ENCODE measurements around the gene KCNJ10.

KCNJ10 gene

GRCh38 chr1:160020196-160020595 lies 49.8 kb downstream of the KCNJ10 start:
- DNase-seq = no peak

GRCh38 chr1:160018900-160019299 lies 51.1 kb downstream of the KCNJ10 start:
- no peak for DNase-seq

- no peak for DNase-seq
Measured at GRCh38 chr1:160018347-160018746, 51.6 kb downstream of the KCNJ10 start.

GRCh38 chr1:160017592-160017991 lies 52.4 kb downstream of the KCNJ10 start:
- DNase-seq = no peak

GRCh38 chr1:160011781-160012180 lies 58.2 kb downstream of the KCNJ10 start:
- DNase-seq = no peak

- DNase-seq = no peak
Measured at GRCh38 chr1:160009801-160010200, 60.2 kb downstream of the KCNJ10 start.

GRCh38 chr1:160009081-160009480 lies 60.9 kb downstream of the KCNJ10 start:
- no peak for DNase-seq

GRCh38 chr1:160007577-160008200 lies 62.3 kb downstream of the KCNJ10 start:
- DNase-seq = peak; percentile 75

GRCh38 chr1:160006312-160006940 lies 63.5 kb downstream of the KCNJ10 start:
- DNase-seq = peak; percentile 62

- no peak for DNase-seq
Measured at GRCh38 chr1:160005070-160005469, 64.9 kb downstream of the KCNJ10 start.

- no peak for DNase-seq
Measured at GRCh38 chr1:160004425-160004824, 65.5 kb downstream of the KCNJ10 start.

GRCh38 chr1:160004001-160004400 lies 66.0 kb downstream of the KCNJ10 start:
- no peak for DNase-seq

GRCh38 chr1:160001440-160001839 lies 68.5 kb downstream of the KCNJ10 start:
- DNase-seq = no peak

- DNase-seq = no peak
Measured at GRCh38 chr1:159999204-159999603, 70.8 kb downstream of the KCNJ10 start.

GRCh38 chr1:159996653-159997052 lies 73.3 kb downstream of the KCNJ10 start:
- no peak for DNase-seq

GRCh38 chr1:159994896-159995295 lies 75.1 kb downstream of the KCNJ10 start:
- DNase-seq = no peak

GRCh38 chr1:159993911-159994310 lies 76.0 kb downstream of the KCNJ10 start:
- no peak for DNase-seq

GRCh38 chr1:159992161-159992560 lies 77.8 kb downstream of the KCNJ10 start:
- DNase-seq = no peak

GRCh38 chr1:159991513-159991912 lies 78.4 kb downstream of the KCNJ10 start:
- no peak for DNase-seq

GRCh38 chr1:159990005-159990404 lies 80.0 kb downstream of the KCNJ10 start:
- no peak for DNase-seq

- DNase-seq = no peak
Measured at GRCh38 chr1:159989581-159989980, 80.4 kb downstream of the KCNJ10 start.

- DNase-seq = no peak
Measured at GRCh38 chr1:159988006-159988405, 82.0 kb downstream of the KCNJ10 start.

GRCh38 chr1:159987186-159987585 lies 82.8 kb downstream of the KCNJ10 start:
- no peak for DNase-seq

GRCh38 chr1:159986531-159986930 lies 83.4 kb downstream of the KCNJ10 start:
- DNase-seq = no peak

- no peak for DNase-seq
Measured at GRCh38 chr1:159986093-159986492, 83.9 kb downstream of the KCNJ10 start.

All from NCI-H1694 (cell line).